ENCODE results near the gene OPN4. TPM values are rescaled to one million over a fixed set of nuclear protein-coding genes. Genes with fewer than 3 reads are reported as not detected.

Gene OPN4
- total RNA-seq, 2 experiments from 2014 or later, result not detected

DNA sequence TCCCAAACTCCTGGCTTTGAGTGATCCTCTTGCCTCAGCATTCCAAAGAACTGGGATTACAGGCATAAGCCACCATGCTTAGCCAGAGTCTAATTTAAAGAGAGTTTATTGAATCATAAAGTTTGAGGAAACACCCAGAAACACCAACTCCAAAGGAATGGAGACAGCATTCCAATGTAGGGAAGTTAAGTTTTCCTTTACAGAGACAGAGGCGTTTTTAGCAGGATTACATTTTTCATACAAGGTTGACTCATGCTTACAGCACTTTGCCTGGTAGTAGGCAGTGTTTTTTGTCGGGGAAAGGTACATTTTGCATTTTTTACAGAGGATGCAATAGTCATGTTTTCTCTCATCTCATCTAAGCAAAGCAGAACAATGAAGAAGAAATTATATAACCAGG lies 18.9 kb upstream of the OPN4 start:
- no TSS peak for BruUV-seq (replicated peaks)
- no peak for TF ChIP-seq EZH2phosphoT487 (IDR thresholded peaks at IDR 0.05; ENCODE audit: borderline replicate concordance, low read depth, low read length)
- TF ChIP-seq, protein P1, sequence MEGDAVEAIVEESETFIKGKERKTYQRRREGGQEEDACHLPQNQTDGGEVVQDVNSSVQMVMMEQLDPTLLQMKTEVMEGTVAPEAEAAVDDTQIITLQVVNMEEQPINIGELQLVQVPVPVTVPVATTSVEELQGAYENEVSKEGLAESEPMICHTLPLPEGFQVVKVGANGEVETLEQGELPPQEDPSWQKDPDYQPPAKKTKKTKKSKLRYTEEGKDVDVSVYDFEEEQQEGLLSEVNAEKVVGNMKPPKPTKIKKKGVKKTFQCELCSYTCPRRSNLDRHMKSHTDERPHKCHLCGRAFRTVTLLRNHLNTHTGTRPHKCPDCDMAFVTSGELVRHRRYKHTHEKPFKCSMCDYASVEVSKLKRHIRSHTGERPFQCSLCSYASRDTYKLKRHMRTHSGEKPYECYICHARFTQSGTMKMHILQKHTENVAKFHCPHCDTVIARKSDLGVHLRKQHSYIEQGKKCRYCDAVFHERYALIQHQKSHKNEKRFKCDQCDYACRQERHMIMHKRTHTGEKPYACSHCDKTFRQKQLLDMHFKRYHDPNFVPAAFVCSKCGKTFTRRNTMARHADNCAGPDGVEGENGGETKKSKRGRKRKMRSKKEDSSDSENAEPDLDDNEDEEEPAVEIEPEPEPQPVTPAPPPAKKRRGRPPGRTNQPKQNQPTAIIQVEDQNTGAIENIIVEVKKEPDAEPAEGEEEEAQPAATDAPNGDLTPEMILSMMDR (conservative IDR thresholded peaks at IDR 0.05; ENCODE audit: low read length), result no peak
- Histone ChIP-seq H4K20me1 (ENCODE audit: insufficient read depth, low read length) (no peaks in the 10 kb centered on the region), H3K4me3 (ENCODE audit: low read depth, low read length, poor library complexity, severe bottlenecking) (no peak overlapping the region), H2AFZ (ENCODE audit: low read length) (no peak overlapping the region), H3K9me3 (ENCODE audit: low read length) (no peaks in the 10 kb centered on the region), H3K27ac (ENCODE audit: low read depth, low read length, poor library complexity, severe bottlenecking) (no peak overlapping the region), H3K9me2 (ENCODE audit: insufficient read depth, low read length) (no peaks in the 10 kb centered on the region), H3K36me3 (ENCODE audit: insufficient read depth, low read length) (no peaks in the 10 kb centered on the region), H3K4me1 (ENCODE audit: insufficient read depth, low read length, poor library complexity, severe bottlenecking) (no peaks in the 10 kb centered on the region), H3K79me2 (ENCODE audit: insufficient read depth, low read depth, low read length) (no peaks in the 10 kb centered on the region), H3K4me2 (ENCODE audit: low read length) (no peak overlapping the region)
- intact Hi-C loops (cut with micrococcal nuclease; ENCODE audit: unreplicated experiment), result no loop called here
- ChIA-PET POLR2A (no interaction called here), CTCF (ENCODE audit: unreplicated experiment) (no interaction called here)
- no peak for DNase-seq (ENCODE audit: low spot score)

- Histone ChIP-seq H3K27ac (ENCODE audit: low read depth, low read length, poor library complexity, severe bottlenecking) (no peak overlapping the region), H3K4me1 (ENCODE audit: insufficient read depth, low read length, poor library complexity, severe bottlenecking) (no peaks in the 10 kb centered on the region), H3K36me3 (ENCODE audit: insufficient read depth, low read length) (no peaks in the 10 kb centered on the region), H3K9me3 (ENCODE audit: low read length) (0 out of 2 replicates have a peak, but pooled peaks cover 2% of the 10 kb centered on the region), H3K4me2 (ENCODE audit: low read length) (no peak overlapping the region), H4K20me1 (ENCODE audit: insufficient read depth, low read length) (no peaks in the 10 kb centered on the region), H3K4me3 (ENCODE audit: low read depth, low read length, poor library complexity, severe bottlenecking) (no peak overlapping the region), H3K79me2 (ENCODE audit: insufficient read depth, low read depth, low read length) (no peaks in the 10 kb centered on the region), H3K9me2 (ENCODE audit: insufficient read depth, low read length) (no peaks in the 10 kb centered on the region), H2AFZ (ENCODE audit: low read length) (no peak overlapping the region)
- BruUV-seq (replicated peaks), result no TSS peak
- TF ChIP-seq, protein P1 (conservative IDR thresholded peaks at IDR 0.05; ENCODE audit: low read length), result no peak
- no peak for TF ChIP-seq EZH2phosphoT487 (IDR thresholded peaks at IDR 0.05; ENCODE audit: borderline replicate concordance, low read depth, low read length)
- no peak for DNase-seq (ENCODE audit: low spot score)
- ChIA-PET CTCF (ENCODE audit: unreplicated experiment) (no interaction called here), POLR2A (no interaction called here)
- intact Hi-C loops (cut with micrococcal nuclease; ENCODE audit: unreplicated experiment), result no loop called here
These were observed 18.0 kb upstream of the OPN4 start for GRCh38 chr10:86636311-86636710.

DNA sequence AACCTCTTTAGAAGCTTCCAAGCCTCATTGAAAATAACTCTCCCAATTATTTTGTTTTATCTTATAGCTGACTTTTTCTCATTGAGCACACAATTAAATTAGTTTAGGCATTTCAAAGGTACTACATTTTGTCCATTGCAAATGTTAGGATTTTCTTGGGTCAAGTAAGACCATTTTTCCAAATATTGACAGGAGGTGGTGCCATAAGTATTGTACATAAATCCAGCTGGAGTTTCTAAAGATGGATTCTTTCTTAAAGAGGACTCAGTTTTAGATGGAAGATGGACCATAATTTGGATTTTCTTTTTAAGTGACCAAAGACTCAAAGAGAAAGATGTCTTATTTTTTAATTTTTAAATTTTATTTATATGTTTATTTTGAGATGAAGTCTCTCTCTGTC lies 12.3 kb upstream of the OPN4 start:
- H3K27ac ChIP-seq (ENCODE audit: low read depth, low read length, poor library complexity, severe bottlenecking), result no peak overlapping the region
- ChIA-PET CTCF (ENCODE audit: unreplicated experiment) (no interaction called here), POLR2A (interaction anchor here (0.6 to 2.3 kb wide), 3 partner anchors 16 to 522 kb away, joined by 3 to 5 read pairs (median 3); no protein-coding TSS in a partner anchor)
- 0 out of 2 replicates have a peak, but pooled peaks cover 9% of the 10 kb centered on the region for H3K9me3 ChIP-seq (ENCODE audit: low read length)
- DNase-seq (ENCODE audit: low spot score), result no peak
- no peaks in the 10 kb centered on the region for H4K20me1 ChIP-seq (ENCODE audit: insufficient read depth, low read length)
- no peaks in the 10 kb centered on the region for H3K4me1 ChIP-seq (ENCODE audit: insufficient read depth, low read length, poor library complexity, severe bottlenecking)
- no peaks in the 10 kb centered on the region for H3K79me2 ChIP-seq (ENCODE audit: insufficient read depth, low read depth, low read length)
- no peak overlapping the region for H2AFZ ChIP-seq (ENCODE audit: low read length)
- H3K4me2 ChIP-seq (ENCODE audit: low read length), result no peak overlapping the region
- H3K9me2 ChIP-seq (ENCODE audit: insufficient read depth, low read length), result no peaks in the 10 kb centered on the region
- BruUV-seq (replicated peaks), result no TSS peak
- H3K4me3 ChIP-seq (ENCODE audit: low read depth, low read length, poor library complexity, severe bottlenecking), result no peak overlapping the region
- intact Hi-C loops (cut with micrococcal nuclease; ENCODE audit: unreplicated experiment), result no loop called here
- TF ChIP-seq, protein P1 (conservative IDR thresholded peaks at IDR 0.05; ENCODE audit: low read length), result no peak
- TF ChIP-seq EZH2phosphoT487 (IDR thresholded peaks at IDR 0.05; ENCODE audit: borderline replicate concordance, low read depth, low read length), result no peak
- H3K36me3 ChIP-seq (ENCODE audit: insufficient read depth, low read length), result no peaks in the 10 kb centered on the region

Measured in OCI-LY7 (cell line).